D721Med (cell line): ENCODE measurements around the gene MREG.
A peak's percentile ranks its signal among the peaks of the same experiment; 100 is the strongest.

Experiments
- DNase-seq: peaks from one replicate; pipeline ENCODE4 v3.0.0; 2011; ENCODE audit warnings: low spot score; ENCODE audit not compliant: insufficient read length
- FAIRE-seq: peaks from 2 replicates; lab custom pipeline; 2011; peaks lifted over from hg19 to GRCh38; lab: Jason Lieb, UNC
- CTCF ChIP-seq: IDR thresholded peaks from 2 replicates; pipeline ENCODE4 v1.5.1; 2012; ENCODE audit warnings: mild to moderate bottlenecking, control low read depth; ENCODE audit not compliant: insufficient read depth; ENCODE audit errors: missing control alignments

Gene MREG

GRCh38 chr2:216013080-216013909 lies at the start of gene MREG:
Gene MREG, minus strand, starts transcription at chr2:216013551. Its CDS starts 224 bp downstream, at chr2:216013327.
- peak; percentile 64 for DNase-seq
- FAIRE-seq = no peak
- peak; percentile 59 for TF ChIP-seq CTCF

GRCh38 chr2:216059233-216059834 lies 46.0 kb upstream of the MREG start:
- FAIRE-seq (no peak), DNase-seq (no peak)

GRCh38 chr2:216057688-216058193 lies 44.4 kb upstream of the MREG start:
- DNase-seq (no peak), FAIRE-seq (no peak)
- no peak for TF ChIP-seq CTCF

More at GRCh38 chr2:216059233-216059834, 46.0 kb upstream of the MREG start:
- TF ChIP-seq CTCF = no peak

GRCh38 chr2:216056739-216057138 lies 43.4 kb upstream of the MREG start:
- no peak for TF ChIP-seq CTCF
- DNase-seq (no peak), FAIRE-seq (no peak)

- no peak for FAIRE-seq
- no peak for TF ChIP-seq CTCF
Observed at GRCh38 chr2:216055680-216056079, 42.3 kb upstream of the MREG start.

GRCh38 chr2:216052420-216052819 lies 39.1 kb upstream of the MREG start:
- no peak for TF ChIP-seq CTCF
- no peak for FAIRE-seq

More at GRCh38 chr2:216055680-216056079, 42.3 kb upstream of the MREG start:
- DNase-seq = no peak

More at GRCh38 chr2:216052420-216052819, 39.1 kb upstream of the MREG start:
- no peak for DNase-seq
